ENCODE measurements around the gene ANGPTL8. TPM values are rescaled to one million over a fixed set of nuclear protein-coding genes. Genes with fewer than 3 reads are reported as not detected.

ANGPTL8 gene
- total and polyA plus RNA-seq, 2 experiments from 2014 or later = 0.71 TPM; not detected in 1

GRCh38 chr19:11273296-11273695, 33.9 kb downstream of the ANGPTL8 start:
- Histone ChIP-seq H3K36me3 (no peaks in the 10 kb centered on the region), H3K4me1 (ENCODE audit: low read depth) (no peaks in the 10 kb centered on the region), H3K27ac (no peak overlapping the region), H3K4me3 (no peak overlapping the region), H3K9me3 (ENCODE audit: low read depth) (no peaks in the 10 kb centered on the region), H3K27me3 (no peaks in the 10 kb centered on the region)
- no peak for DNase-seq (ENCODE audit: low read depth in 1 of 2, low spot score in 1 of 2)
- TF ChIP-seq CTCF (IDR thresholded peaks at IDR 0.05; ENCODE audit: low read depth, low read length) = no peak

GRCh38 chr19:11273989-11274388, 34.6 kb downstream of the ANGPTL8 start:
- DNase-seq (ENCODE audit: low read depth in 1 of 2, low spot score in 1 of 2) = no peak
- no peak overlapping the region for H3K4me3 ChIP-seq
- no peaks in the 10 kb centered on the region for H3K36me3 ChIP-seq
- H3K4me1 ChIP-seq (ENCODE audit: low read depth) = no peaks in the 10 kb centered on the region
- H3K9me3 ChIP-seq (ENCODE audit: low read depth) = no peaks in the 10 kb centered on the region
- no peak for TF ChIP-seq CTCF (IDR thresholded peaks at IDR 0.05; ENCODE audit: low read depth, low read length)
- H3K27ac ChIP-seq = no peak overlapping the region
- no peaks in the 10 kb centered on the region for H3K27me3 ChIP-seq

- Histone ChIP-seq H3K9me3 (ENCODE audit: low read depth) (no peaks in the 10 kb centered on the region), H3K4me3 (no peak overlapping the region), H3K36me3 (no peaks in the 10 kb centered on the region), H3K27ac (no peak overlapping the region), H3K4me1 (ENCODE audit: low read depth) (no peaks in the 10 kb centered on the region), H3K27me3 (no peaks in the 10 kb centered on the region)
- no peak for TF ChIP-seq CTCF (IDR thresholded peaks at IDR 0.05; ENCODE audit: low read depth, low read length)
- DNase-seq (ENCODE audit: low read depth in 1 of 2, low spot score in 1 of 2) = no peak
Observed at GRCh38 chr19:11274533-11275086, 35.2 kb downstream of the ANGPTL8 start.

- Histone ChIP-seq H3K4me1 (ENCODE audit: low read depth) (no peaks in the 10 kb centered on the region), H3K4me3 (no peak overlapping the region), H3K27me3 (no peaks in the 10 kb centered on the region), H3K9me3 (ENCODE audit: low read depth) (no peaks in the 10 kb centered on the region), H3K36me3 (no peaks in the 10 kb centered on the region), H3K27ac (no peak overlapping the region)
- DNase-seq (ENCODE audit: low read depth in 1 of 2, low spot score in 1 of 2) = peak in 1 of 2 donors; percentile 88
- no peak for TF ChIP-seq CTCF (IDR thresholded peaks at IDR 0.05; ENCODE audit: low read depth, low read length)
Observed at GRCh38 chr19:11278670-11279069, 39.3 kb downstream of the ANGPTL8 start.

GRCh38 chr19:11279505-11280236, 40.3 kb downstream of the ANGPTL8 start:
- no peak for DNase-seq (ENCODE audit: low read depth in 1 of 2, low spot score in 1 of 2)
- no peaks in the 10 kb centered on the region for H3K27me3 ChIP-seq
- TF ChIP-seq CTCF (IDR thresholded peaks at IDR 0.05; ENCODE audit: low read depth, low read length) = no peak
- no peak overlapping the region for H3K27ac ChIP-seq
- no peaks in the 10 kb centered on the region for H3K9me3 ChIP-seq (ENCODE audit: low read depth)
- H3K4me3 ChIP-seq = no peak overlapping the region
- H3K4me1 ChIP-seq (ENCODE audit: low read depth) = no peaks in the 10 kb centered on the region
- no peaks in the 10 kb centered on the region for H3K36me3 ChIP-seq
